K562 (cell line): ENCODE data around the gene ALX3. TPM values are rescaled to one million over a fixed set of nuclear protein-coding genes. Genes with fewer than 3 reads are reported as not detected.
A peak's percentile ranks its signal among the peaks of the same experiment; 100 is the strongest.

Experiments used
- ATAC-seq: fragments of 200-7000 bp; cut with Tn5 transposase; 3 replicates; pipeline ENCODE4 v1.9.1; 2020; ENCODE audit warnings: moderate library complexity
- BruUV-seq: library from RNA; stranded (reverse); fragments of 400-500 nt; replicated peaks from 2 replicates; lab custom pipeline; 2021; lab: Mats Ljungman, UMichigan
- CTCF ChIA-PET: fragments of 300-600 bp; formaldehyde crosslinking; extraction: SDS; loops from one replicate; lab custom pipeline; 2021; ENCODE audit warnings: low intra/inter-chr PET ratio; lab: Yijun Ruan, JAX
- POLR2A ChIA-PET: fragments of 300-600, 350-650 bp; sonication (Branson Sonifier 250); formaldehyde crosslinking; extraction: SDS; loops from one replicate; lab custom pipeline; 2021; ENCODE audit warnings: antibody characterized with exemption, inconsistent platforms; lab: Yijun Ruan, JAX
- DNase-seq, 4 experiments: peaks; one replicate each; pipeline versions ENCODE4 v3.0.0 to v3.0.0-alpha.2; 2011 to 2018; ENCODE audit warnings: low spot score in 3 of 4, mixed read lengths in 3 of 4; ENCODE audit errors: extremely low read depth in 1 of 4
- FAIRE-seq: peaks from 2 replicates; lab custom pipeline; 2011; peaks lifted over from hg19 to GRCh38; lab: Jason Lieb, UNC
- H2AFZ ChIP-seq: 2 replicates; pipeline ENCODE4 v1.6.0; 2011; ENCODE audit warnings: low read depth, low read length, control low read depth, inconsistent platforms
- H3K27ac ChIP-seq: fragments of 200-600 bp; 3 replicates; pipeline ENCODE4 v1.8.0; 2011; ENCODE audit warnings: low read depth, mild to moderate bottlenecking, control low read depth, inconsistent platforms, low read length, moderate library complexity, mixed read lengths; ENCODE audit errors: extremely low read depth
- H3K27me3 ChIP-seq, 2 experiments: fragments of 300-600 bp in 1 of 2; 2 replicates in 1 of 2; 3 replicates in 1 of 2; pipeline versions ENCODE4 v1.6.0 to v1.8.0; 2011; ENCODE audit warnings: inconsistent platforms in 2 of 2, low read length in 2 of 2, mild to moderate bottlenecking in 1 of 2, mixed read lengths in 1 of 2, moderate library complexity in 1 of 2; ENCODE audit not compliant: control insufficient read depth in 2 of 2, insufficient read depth in 2 of 2
- H3K36me3 ChIP-seq: fragments of 300-600 bp; 3 replicates; pipeline ENCODE4 v1.8.0; 2011; ENCODE audit warnings: mild to moderate bottlenecking, low read length, inconsistent platforms; ENCODE audit not compliant: control insufficient read depth, insufficient read depth
- H3K4me1 ChIP-seq, 2 experiments: fragments of 200-600 bp in 1 of 2; replicated peaks in 1 of 2; 2 replicates in 1 of 2; 3 replicates in 1 of 2; pipeline versions ENCODE4 v1.5.1 to v1.8.0; 2011; ENCODE audit warnings: inconsistent platforms in 2 of 2, low read length in 2 of 2, mild to moderate bottlenecking in 1 of 2, mixed read lengths in 1 of 2, moderate library complexity in 1 of 2; ENCODE audit not compliant: control insufficient read depth in 2 of 2, insufficient read depth in 2 of 2
- H3K4me2 ChIP-seq: 2 replicates; pipeline ENCODE4 v1.6.1; 2011; ENCODE audit warnings: low read length, control low read depth, inconsistent platforms, mixed read lengths; ENCODE audit not compliant: insufficient read depth
- H3K4me3 ChIP-seq: fragments of 200-600 bp; sonication (generic), shearing (Covaris generic); 2 replicates; pipeline ENCODE4 v1.5.1; 2016; ENCODE audit warnings: control low read depth, inconsistent platforms
- H3K79me2 ChIP-seq: fragments of 200-600 bp; 3 replicates; pipeline ENCODE4 v1.8.0; 2011; ENCODE audit warnings: low read length, inconsistent platforms; ENCODE audit not compliant: control insufficient read depth, insufficient read depth
- H3K9ac ChIP-seq, 2 experiments: 2 replicates each; pipeline versions ENCODE4 v1.6.0 to v1.6.1; 2011; ENCODE audit warnings: low read depth in 2 of 2, low read length in 2 of 2, control low read depth in 1 of 2, inconsistent platforms in 1 of 2, mild to moderate bottlenecking in 1 of 2, mixed read lengths in 1 of 2; ENCODE audit not compliant: insufficient read depth in 1 of 2
- H3K9me1 ChIP-seq: one replicate; pipeline ENCODE4 v1.6.0; 2011; ENCODE audit warnings: inconsistent platforms, mild to moderate bottlenecking, low read length, moderate library complexity; ENCODE audit not compliant: control insufficient read depth, insufficient read depth
- H3K9me3 ChIP-seq: replicated peaks from 2 replicates; pipeline ENCODE4 v1.5.1; 2011; ENCODE audit warnings: low read depth, low read length, inconsistent platforms; ENCODE audit not compliant: control insufficient read depth, insufficient read depth
- H4K20me1 ChIP-seq: replicated peaks from 2 replicates; pipeline ENCODE4 v1.6.1; 2011; ENCODE audit warnings: low read length, inconsistent platforms, mixed read lengths; ENCODE audit not compliant: control insufficient read depth, insufficient read depth
- CTBP1 ChIP-seq: fragments of 450-650 bp; IDR thresholded peaks from 2 replicates; pipeline ENCODE4 v1.6.1; 2016; ENCODE audit warnings: borderline replicate concordance
- CTCF ChIP-seq, 3 experiments: IDR thresholded peaks in 2 of 3; conservative IDR thresholded peaks in 1 of 3; 2 replicates each; pipeline ENCODE4 v1.5.1; 2011 to 2012; ENCODE audit warnings: low read length in 3 of 3, mild to moderate bottlenecking in 3 of 3, control low read depth in 2 of 3, improper control_type of control experiment in 1 of 3, inconsistent platforms in 1 of 3, low read depth in 1 of 3, mixed read lengths in 1 of 3, moderate library complexity in 1 of 3; ENCODE audit not compliant: insufficient read depth in 2 of 3
- HMG20A ChIP-seq: fragments of 450-650 bp; formaldehyde crosslinking; conservative IDR thresholded peaks from 2 replicates; pipeline ENCODE4 v1.4.0; 2020; ENCODE audit warnings: mild to moderate bottlenecking, mixed read lengths
- IRF2 ChIP-seq: sonication (generic); formaldehyde crosslinking; IDR thresholded peaks from 2 replicates; pipeline ENCODE4 v1.8.1; 2022; ENCODE audit warnings: mild to moderate bottlenecking, missing genetic modification reagents
- KAT7 ChIP-seq: sonication (generic); formaldehyde crosslinking; IDR thresholded peaks from 2 replicates; pipeline ENCODE4 v1.8.0; 2022; ENCODE audit warnings: missing genetic modification reagents, mild to moderate bottlenecking, borderline replicate concordance
- NCOA2 ChIP-seq, 2 experiments: fragments of 450-650 bp; IDR thresholded peaks; 2 replicates each; pipeline ENCODE4 v1.6.1; 2018; ENCODE audit warnings: mild to moderate bottlenecking in 2 of 2, moderate library complexity in 1 of 2; ENCODE audit not compliant: partially characterized antibody in 2 of 2
- RAD21 ChIP-seq, 2 experiments: fragments of 250-450 bp in 1 of 2; fragments of 450-650 bp in 1 of 2; sonication (Bioruptor Pico) in 1 of 2; formaldehyde crosslinking in 1 of 2; IDR thresholded peaks in 1 of 2; conservative IDR thresholded peaks in 1 of 2; 2 replicates each; pipeline versions ENCODE4 v1.4.0 to v1.8.0; 2020 to 2022; ENCODE audit warnings: mild to moderate bottlenecking in 2 of 2, moderate library complexity in 1 of 2
- SMAD1 ChIP-seq: fragments of 150-350 bp; IDR thresholded peaks from 2 replicates; pipeline ENCODE4 v1.6.1; 2014; ENCODE audit warnings: low read length, low read depth; ENCODE audit not compliant: partially characterized antibody
- ZFP30 ChIP-seq: fragments of 250-450 bp; sonication (Bioruptor Pico); IDR thresholded peaks from 2 replicates; pipeline ENCODE4 v1.8.0; 2022; ENCODE audit warnings: moderate library complexity, mild to moderate bottlenecking, inconsistent platforms, borderline replicate concordance
- ZNF583 ChIP-seq: fragments of 250-450 bp; sonication (Bioruptor Pico); IDR thresholded peaks from 2 replicates; pipeline ENCODE4 v1.4.0; 2020
- WGBS: fragments of 100-300 bp; shearing (Covaris generic); methylation state at CpG from one replicate; pipeline ENCODE4 v1.1.6; 2016; ENCODE audit warnings: low coverage, mixed read lengths; ENCODE audit not compliant: insufficient coverage; ENCODE audit errors: missing lambda C conversion rate; 5-methylcytosine and 5-hydroxymethylcytosine counted together
- in situ Hi-C: fragments of 300-500 bp; cut with MboI; formaldehyde crosslinking; loops from 4 replicates; pipeline ENCODE4 v1.15.0; 2018; ENCODE audit warnings: inconsistent platforms, mixed read lengths
- intact Hi-C: fragments of 100-400 bp; cut with micrococcal nuclease; formaldehyde crosslinking; loops from 2 replicates; pipeline ENCODE4 v1.14.2; 2022
- polyA plus RNA-seq, 8 experiments: library from polyadenylated mRNA; depleted of rRNA in 4 of 8; stranded (reverse) in 5 of 8; unstranded in 3 of 8; fragments of >200 nt; fragmentation: Nextera tagmentation in 2 of 8; fragmentation: Illumina TruSeq in 1 of 8; extraction: Ambion mirVana in 2 of 8; extraction: Trizol in 1 of 8; gene quantifications; 2 replicates each; pipeline versions ENCODE4 v1.2.1 to v1.2.3, GENCODE V29; 2011 to 2014; ENCODE audit warnings: inconsistent platforms in 1 of 8, missing spikeins in 1 of 8
- total RNA-seq, 7 experiments: library from RNA; depleted of rRNA in 6 of 7; stranded (reverse); fragments of >200 nt in 6 of 7; fragmentation: Illumina TruSeq in 2 of 7; extraction: Trizol in 2 of 7; gene quantifications; 2 replicates each; pipeline versions ENCODE4 v1.2.1 to v1.2.3, GENCODE V29; 2011 to 2021; ENCODE audit warnings: low replicate concordance in 1 of 7
- TF ChIP-seq, protein P1 (sequence below): sonication (generic); formaldehyde crosslinking; IDR thresholded peaks from 2 replicates; pipeline ENCODE4 v1.8.0; 2022; ENCODE audit warnings: mild to moderate bottlenecking, missing genetic modification reagents

Gene ALX3
- total and polyA plus RNA-seq, 9 of the 15 experiments (the other 6 are each of a cell fraction or from before 2014, with no cell fraction given): not detected

DNA sequence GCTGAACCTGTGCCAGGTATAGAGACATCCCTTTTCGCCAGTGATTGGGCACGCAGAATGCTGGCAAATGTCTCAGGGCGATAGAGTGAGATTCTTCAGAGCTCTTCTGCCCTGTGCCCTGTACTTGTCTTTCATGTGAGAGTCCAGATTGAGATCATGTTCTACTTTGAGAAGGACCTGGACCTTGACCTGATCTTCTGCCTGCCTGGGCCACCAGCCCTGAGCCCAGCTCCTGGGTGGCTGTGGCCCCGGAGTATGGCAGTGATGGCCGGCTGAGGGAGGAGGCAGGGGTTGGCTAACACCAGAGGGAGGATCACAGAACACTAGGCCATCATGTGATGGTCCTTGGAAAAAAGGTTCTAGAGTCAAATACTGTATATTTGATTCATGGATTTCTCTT lies 22.2 kb downstream of the ALX3 start:
- H2AFZ ChIP-seq: no peak overlapping the region
- no peak overlapping the region; a peak in 1 of 4 replicates for H3K9ac ChIP-seq
- no peak for FAIRE-seq
- H3K4me2 ChIP-seq: no peak overlapping the region
- H3K79me2 ChIP-seq: no peaks in the 10 kb centered on the region
- no peaks in the 10 kb centered on the region for H3K4me1 ChIP-seq
- TF ChIP-seq NCOA2 (IDR thresholded peaks at IDR 0.05; ENCODE audit: partially characterized antibody in 2 of 2): no peak
- no peak for TF ChIP-seq CTBP1
- TF ChIP-seq IRF2 (CRISPR knock-in tag): peak; percentile 41; the same call in 1 of the 2 replicates
- no peak for TF ChIP-seq ZFP30 (CRISPR knock-in tag)
- no peak for TF ChIP-seq SMAD1
- TF ChIP-seq, all 486 proteins: peak for 1
- intact Hi-C loops (no loop called here), in situ Hi-C loops (no loop called here)
- POLR2A ChIA-PET: interaction anchor here (1.0 to 18.1 kb wide), 2 partner anchors 9 to 12 kb away, joined by 3 to 200 read pairs; partner anchors contain the start of gene STRIP1
- no peaks in the 10 kb centered on the region for H3K9me1 ChIP-seq
- CTCF ChIA-PET: no interaction called here
- no peak for DNase-seq
- peaks cover 97% of the 10 kb centered on the region for H3K36me3 ChIP-seq
- H3K27me3 ChIP-seq: no peaks in the 10 kb centered on the region
- H4K20me1 ChIP-seq: no peaks in the 10 kb centered on the region
- H3K9me3 ChIP-seq: no peaks in the 10 kb centered on the region
- no TSS peak for BruUV-seq
- H3K4me3 ChIP-seq: no peak overlapping the region
- no peak for ATAC-seq
- 92% methylated on average over 5 of the region's 5 CpGs for WGBS
- no peak overlapping the region for H3K27ac ChIP-seq

- H3K9me1 ChIP-seq: no peaks in the 10 kb centered on the region
- no peaks in the 10 kb centered on the region for H3K9me3 ChIP-seq
- no peaks in the 10 kb centered on the region for H3K4me1 ChIP-seq
- WGBS: 75% methylated on average over 3 of the region's 3 CpGs
- no TSS peak for BruUV-seq
- TF ChIP-seq HMG20A (CRISPR knock-in tag) (no peak), CTCF (IDR thresholded peaks at IDR 0.05 in 2 of 3, conservative IDR thresholded peaks at IDR 0.05 in 1 of 3; ENCODE audit: insufficient read depth in 2 of 3, low read depth in 1 of 3, low read length in 3 of 3) (peak; percentile 33 to 46 (median 35); a peak in 5 of 6 replicates), KAT7 (no peak), ZNF583 (CRISPR knock-in tag) (no peak), RAD21 (CRISPR knock-in tag; conservative IDR thresholded peaks at IDR 0.05 in 1 of 2, IDR thresholded peaks at IDR 0.05 in 1 of 2) (peak in 1 of 2 experiments; percentile 22; a peak in 2 of 4 replicates)
- TF ChIP-seq, protein P1, sequence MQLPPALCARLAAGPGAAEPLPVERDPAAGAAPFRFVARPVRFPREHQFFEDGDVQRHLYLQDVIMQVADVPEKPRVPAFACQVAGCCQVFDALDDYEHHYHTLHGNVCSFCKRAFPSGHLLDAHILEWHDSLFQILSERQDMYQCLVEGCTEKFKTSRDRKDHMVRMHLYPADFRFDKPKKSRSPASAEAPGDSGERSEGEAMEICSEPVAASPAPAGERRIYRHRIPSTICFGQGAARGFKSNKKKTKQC (CRISPR knock-in tag): no peak
- H3K4me3 ChIP-seq: no peak overlapping the region
- in situ Hi-C loops: no loop called here
- no peak overlapping the region for H2AFZ ChIP-seq
- no peaks in the 10 kb centered on the region for H3K27me3 ChIP-seq
- H3K4me2 ChIP-seq: no peak overlapping the region
- CTCF ChIA-PET: no interaction called here
- H4K20me1 ChIP-seq: no peaks in the 10 kb centered on the region
- FAIRE-seq: no peak
- DNase-seq: no peak
- H3K27ac ChIP-seq: no peak overlapping the region
- peaks cover 97% of the 10 kb centered on the region for H3K36me3 ChIP-seq
- H3K79me2 ChIP-seq: no peaks in the 10 kb centered on the region
- ATAC-seq: peak; percentile 76
- POLR2A ChIA-PET: interaction anchor here (1.0 to 18.1 kb wide), 3 partner anchors 11 to 70 kb away, joined by 3 to 200 read pairs (median 7); partner anchors contain the start of gene STRIP1
- no peak overlapping the region for H3K9ac ChIP-seq
- intact Hi-C loops: no loop called here
Measured at GRCh38 chr1:110047463-110047862, 23.0 kb downstream of the ALX3 start.
